HEK293T (cell line): Measurements from ENCODE around the gene LRP5.

Experiments
- ARNT ChIP-seq: fragments of 450-650 bp; IDR thresholded peaks from 2 replicates; pipeline ENCODE4 v1.6.1; 2017; ENCODE audit warnings: mild to moderate bottlenecking
- BHLHE40 ChIP-seq: fragments of 450-650 bp; IDR thresholded peaks from 2 replicates; pipeline ENCODE4 v1.6.1; 2016; ENCODE audit warnings: mild to moderate bottlenecking, moderate library complexity, borderline replicate concordance
- FOXA1 ChIP-seq: fragments of 450-650 bp; IDR thresholded peaks from 2 replicates; pipeline ENCODE4 v1.6.1; 2016; ENCODE audit warnings: mild to moderate bottlenecking
- FOXK2 ChIP-seq: fragments of 450-650 bp; IDR thresholded peaks from 2 replicates; pipeline ENCODE4 v1.6.1; 2016; ENCODE audit warnings: mild to moderate bottlenecking
- FOXM1 ChIP-seq: fragments of 450-650 bp; IDR thresholded peaks from 2 replicates; pipeline ENCODE4 v1.6.1; 2017; ENCODE audit warnings: mild to moderate bottlenecking, borderline replicate concordance
- HDGF ChIP-seq: fragments of 450-650 bp; IDR thresholded peaks from 2 replicates; pipeline ENCODE4 v1.6.1; 2017; ENCODE audit warnings: antibody characterized with exemption, borderline replicate concordance
- L3MBTL2 ChIP-seq: fragments of 450-650 bp; conservative IDR thresholded peaks from 2 replicates; pipeline ENCODE4 v1.6.1; 2016; ENCODE audit warnings: mild to moderate bottlenecking
- LEF1 ChIP-seq: fragments of 450-650 bp; IDR thresholded peaks from 2 replicates; pipeline ENCODE4 v1.6.1; 2017; ENCODE audit warnings: mild to moderate bottlenecking, borderline replicate concordance
- NFRKB ChIP-seq: fragments of 450-650 bp; IDR thresholded peaks from 2 replicates; pipeline ENCODE4 v1.6.1; 2016; ENCODE audit warnings: mild to moderate bottlenecking, moderate library complexity
- SP1 ChIP-seq: fragments of 450-650 bp; IDR thresholded peaks from 2 replicates; pipeline ENCODE4 v1.6.1; 2017
- TARDBP ChIP-seq: fragments of 450-650 bp; IDR thresholded peaks from 2 replicates; pipeline ENCODE4 v1.6.1; 2016
- ZNF384 ChIP-seq: fragments of 450-650 bp; IDR thresholded peaks from 2 replicates; pipeline ENCODE4 v1.6.1; 2016

DNA sequence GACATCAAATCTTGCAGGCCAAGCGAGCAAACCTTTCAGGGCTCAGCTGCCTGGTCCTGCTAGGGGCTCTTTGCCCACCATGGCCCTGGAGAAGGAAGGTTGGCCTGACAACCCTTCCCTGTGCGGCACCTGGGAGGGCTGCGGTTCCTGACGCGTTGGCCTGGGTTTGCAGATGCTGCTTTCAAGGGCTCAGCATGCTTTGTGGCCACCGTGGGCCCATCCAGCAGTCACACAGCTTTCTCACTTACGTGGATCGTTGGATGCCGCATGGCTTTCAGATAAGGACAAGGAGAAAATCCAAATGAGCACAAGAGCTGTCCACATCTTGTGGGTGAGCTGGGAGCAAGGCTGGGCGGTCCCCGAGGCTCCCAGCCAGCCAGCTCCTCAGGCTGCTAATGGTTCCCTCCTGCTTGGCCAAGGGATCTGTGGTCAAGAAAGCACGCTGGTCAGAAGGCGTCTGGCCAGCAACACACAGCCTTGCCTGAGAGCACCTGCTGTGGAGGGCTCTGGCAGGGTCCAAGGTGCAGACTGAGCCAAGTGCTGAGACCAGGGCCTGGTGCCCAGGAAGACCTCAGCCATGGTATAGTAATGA, 48.9 kb upstream of the LRP5 start:
- TF ChIP-seq SP1 (no peak), TARDBP (no peak), L3MBTL2 (no peak), ARNT (no peak), BHLHE40 (no peak), ZNF384 (no peak), NFRKB (no peak), FOXK2 (no peak), LEF1 (no peak), FOXM1 (no peak), HDGF (no peak), FOXA1 (no peak)
